Activated naive CD4-positive, alpha-beta T cell (primary cell): Measurements from ENCODE around the gene PACS1.

ENCODE experiments used
- DNase-seq, 4 experiments: peaks; one replicate each; lab custom pipeline; 2025; lab: John Stamatoyannopoulos, UW

The PACS1 gene

GRCh38 chr11:66142370-66143263 lies 72.5 kb downstream of the PACS1 start:
- no peak for DNase-seq

- DNase-seq = no peak
Observed at GRCh38 chr11:66143264-66143566, 73.1 kb downstream of the PACS1 start.

GRCh38 chr11:66143996-66144678 lies 74.1 kb downstream of the PACS1 start:
- DNase-seq = no peak

GRCh38 chr11:66146074-66146473 lies 76.0 kb downstream of the PACS1 start:
- DNase-seq = no peak

GRCh38 chr11:66146940-66147339 lies 76.9 kb downstream of the PACS1 start:
- DNase-seq = no peak

GRCh38 chr11:66150140-66150539 lies 80.1 kb downstream of the PACS1 start:
- DNase-seq = no peak

GRCh38 chr11:66150725-66151124 lies 80.7 kb downstream of the PACS1 start:
- DNase-seq = no peak

- DNase-seq = no peak
Observed at GRCh38 chr11:66151273-66151672, 81.2 kb downstream of the PACS1 start.

GRCh38 chr11:66154109-66154508 lies 84.0 kb downstream of the PACS1 start:
- DNase-seq = no peak

- DNase-seq = no peak
Observed at GRCh38 chr11:66155387-66156073, 85.5 kb downstream of the PACS1 start.

- no peak for DNase-seq
Observed at GRCh38 chr11:66157182-66157864, 87.3 kb downstream of the PACS1 start.

GRCh38 chr11:66158156-66158555 lies 88.1 kb downstream of the PACS1 start:
- no peak for DNase-seq

GRCh38 chr11:66159324-66159984 lies 89.4 kb downstream of the PACS1 start:
- no peak for DNase-seq

- DNase-seq = no peak
Observed at GRCh38 chr11:66160709-66161108, 90.6 kb downstream of the PACS1 start.

- no peak for DNase-seq
Observed at GRCh38 chr11:66168289-66168688, 98.2 kb downstream of the PACS1 start.

- DNase-seq = no peak
Observed at GRCh38 chr11:66172146-66172545, 102.1 kb downstream of the PACS1 start.

- DNase-seq = no peak
Observed at GRCh38 chr11:66176650-66177049, 106.6 kb downstream of the PACS1 start.

- DNase-seq = no peak
Observed at GRCh38 chr11:66178183-66178582, 108.1 kb downstream of the PACS1 start.

- DNase-seq = no peak
Observed at GRCh38 chr11:66178871-66179270, 108.8 kb downstream of the PACS1 start.

GRCh38 chr11:66181632-66182315 lies 111.7 kb downstream of the PACS1 start:
- no peak for DNase-seq

- no peak for DNase-seq
Observed at GRCh38 chr11:66183494-66184048, 113.5 kb downstream of the PACS1 start.
